H1 (cell line): ENCODE data around the gene MUC4. TPM values are rescaled to one million over a fixed set of nuclear protein-coding genes. Genes with fewer than 3 reads are reported as not detected.

Source experiments
- CTCF ChIA-PET: fragments of 300-600 bp; sonication (Branson Sonifier 250); formaldehyde crosslinking; loops from one replicate; lab custom pipeline; 2021; ENCODE audit not compliant: partially characterized antibody; lab: Charles Lee
- POLR2A ChIA-PET: fragments of 300-600 bp; sonication (Branson Sonifier 250); formaldehyde crosslinking; loops from one replicate; lab custom pipeline; 2021; ENCODE audit warnings: inconsistent platforms; ENCODE audit not compliant: partially characterized antibody; lab: Charles Lee
- DNase-seq, 2 experiments: peaks; one replicate each; pipeline versions ENCODE4 v3.0.0 to v3.0.0-alpha.2; 2010 to 2022; ENCODE audit warnings: low spot score in 2 of 2, low read depth in 1 of 2, mixed read lengths in 1 of 2
- FAIRE-seq: peaks from 2 replicates; lab custom pipeline; 2011; peaks lifted over from hg19 to GRCh38; lab: Jason Lieb, UNC
- H2AFZ ChIP-seq: 2 replicates; pipeline ENCODE4 v1.8.1; 2012; ENCODE audit warnings: low read length, inconsistent platforms
- H2AK5ac ChIP-seq: 2 replicates; pipeline ENCODE4 v1.6.1; 2013; ENCODE audit warnings: low read depth, low read length
- H2BK120ac ChIP-seq: replicated peaks from 2 replicates; pipeline ENCODE3; 2013; ENCODE audit warnings: low read depth, low read length, inconsistent platforms
- H2BK12ac ChIP-seq: 2 replicates; pipeline ENCODE4 v1.6.1; 2013; ENCODE audit warnings: low read depth, low read length
- H2BK15ac ChIP-seq: 2 replicates; pipeline ENCODE4 v1.6.1; 2013; ENCODE audit warnings: low read length
- H2BK20ac ChIP-seq: 2 replicates; pipeline ENCODE4 v1.6.1; 2013; ENCODE audit warnings: low read length
- H2BK5ac ChIP-seq: 2 replicates; pipeline ENCODE4 v1.6.1; 2013; ENCODE audit warnings: low read depth, low read length
- H3K14ac ChIP-seq: 2 replicates; pipeline ENCODE4 v1.6.1; 2013; ENCODE audit warnings: inconsistent platforms; ENCODE audit not compliant: insufficient read length
- H3K18ac ChIP-seq: 2 replicates; pipeline ENCODE4 v1.6.1; 2013; ENCODE audit warnings: low read length; ENCODE audit errors: extremely low read depth
- H3K23ac ChIP-seq: 2 replicates; pipeline ENCODE4 v1.6.1; 2013; ENCODE audit warnings: inconsistent platforms; ENCODE audit not compliant: insufficient read length
- H3K23me2 ChIP-seq: 2 replicates; pipeline ENCODE4 v1.6.1; 2013; ENCODE audit warnings: low read depth, low read length
- H3K27ac ChIP-seq: 2 replicates; pipeline ENCODE4 v1.6.1; 2011; ENCODE audit warnings: low read depth, low read length, inconsistent platforms
- H3K27me3 ChIP-seq, 4 experiments: replicated peaks in 1 of 4; 1 replicate in 1 of 4; 2 replicates in 3 of 4; pipeline versions ENCODE4 v1.6.1 to v1.8.1; 2011 to 2013; ENCODE audit warnings: low read length in 3 of 4, mild to moderate bottlenecking in 3 of 4, inconsistent platforms in 2 of 4, mixed read lengths in 2 of 4, moderate library complexity in 1 of 4; ENCODE audit not compliant: control insufficient read depth in 3 of 4, insufficient read depth in 3 of 4; ENCODE audit errors: extremely low read depth in 1 of 4
- H3K36me3 ChIP-seq, 4 experiments: 2 replicates each; pipeline versions ENCODE4 v1.6.1 to v1.8.1; 2011 to 2013; ENCODE audit warnings: mild to moderate bottlenecking in 4 of 4, low read length in 3 of 4, moderate library complexity in 2 of 4, control low read depth in 1 of 4, inconsistent platforms in 1 of 4; ENCODE audit not compliant: insufficient read depth in 4 of 4, control insufficient read depth in 2 of 4
- H3K4ac ChIP-seq: replicated peaks from 2 replicates; pipeline ENCODE3; 2013; ENCODE audit warnings: low read length, low read depth, mixed read lengths, inconsistent platforms; ENCODE audit not compliant: insufficient read length
- H3K4me1 ChIP-seq, 4 experiments: replicated peaks in 1 of 4; 1 replicate in 1 of 4; 2 replicates in 3 of 4; pipeline versions ENCODE4 v1.6.1 to v1.8.1; 2011 to 2013; ENCODE audit warnings: low read length in 3 of 4, inconsistent platforms in 2 of 4, mixed read lengths in 1 of 4; ENCODE audit not compliant: insufficient read depth in 4 of 4, control insufficient read depth in 3 of 4
- H3K4me2 ChIP-seq, 2 experiments: 2 replicates each; pipeline versions ENCODE4 v1.6.1 to v1.8.1; 2011 to 2013; ENCODE audit warnings: low read depth in 2 of 2, low read length in 2 of 2, control low read depth in 1 of 2, inconsistent platforms in 1 of 2, mild to moderate bottlenecking in 1 of 2; ENCODE audit not compliant: insufficient read depth in 1 of 2
- H3K4me3 ChIP-seq, 4 experiments: fragments of 200-600, 300-600 bp in 1 of 4; sonication (generic), shearing (Covaris generic), sonication (Bioruptor Twin) in 1 of 4; 2 replicates each; pipeline versions ENCODE4 v1.5.1 to v1.8.1; 2011 to 2016; ENCODE audit warnings: low read length in 4 of 4, low read depth in 3 of 4, control low read depth in 2 of 4, inconsistent platforms in 2 of 4, mild to moderate bottlenecking in 2 of 4, mixed read lengths in 1 of 4, moderate library complexity in 1 of 4; ENCODE audit not compliant: insufficient read depth in 2 of 4; ENCODE audit errors: extremely low read depth in 1 of 4
- H3K56ac ChIP-seq: replicated peaks from 2 replicates; pipeline ENCODE3; 2013; ENCODE audit warnings: low read depth, mild to moderate bottlenecking, mixed read lengths, low read length, inconsistent platforms; ENCODE audit not compliant: insufficient read length
- H3K79me1 ChIP-seq: 2 replicates; pipeline ENCODE4 v1.6.1; 2013; ENCODE audit warnings: low read depth, low read length, control low read depth
- H3K79me2 ChIP-seq, 2 experiments: 2 replicates each; pipeline versions ENCODE4 v1.6.1 to v1.8.1; 2012 to 2013; ENCODE audit warnings: low read length in 2 of 2, mild to moderate bottlenecking in 2 of 2, inconsistent platforms in 1 of 2; ENCODE audit not compliant: insufficient read depth in 2 of 2, control insufficient read depth in 1 of 2
- H3K9ac ChIP-seq, 4 experiments: replicated peaks in 1 of 4; 1 replicate in 1 of 4; 2 replicates in 3 of 4; pipeline versions ENCODE4 v1.6.1 to v1.8.1; 2011 to 2013; ENCODE audit warnings: low read depth in 3 of 4, low read length in 3 of 4, control low read depth in 2 of 4, mild to moderate bottlenecking in 2 of 4, moderate library complexity in 2 of 4, inconsistent platforms in 1 of 4; ENCODE audit errors: extremely low read depth in 1 of 4
- H3K9me3 ChIP-seq, 2 experiments: 2 replicates each; pipeline versions ENCODE4 v1.6.1 to v1.8.1; 2012 to 2013; ENCODE audit warnings: mild to moderate bottlenecking in 2 of 2, moderate library complexity in 2 of 2, control low read depth in 1 of 2, inconsistent platforms in 1 of 2, low read depth in 1 of 2, low read length in 1 of 2, mixed read lengths in 1 of 2; ENCODE audit not compliant: insufficient read depth in 2 of 2
- H4K20me1 ChIP-seq, 2 experiments: replicated peaks in 1 of 2; 2 replicates each; pipeline versions ENCODE3 to v1.8.1; 2011 to 2013; ENCODE audit warnings: inconsistent platforms in 2 of 2, low read length in 2 of 2, mild to moderate bottlenecking in 1 of 2; ENCODE audit not compliant: insufficient read depth in 2 of 2, control insufficient read depth in 1 of 2
- H4K5ac ChIP-seq: 2 replicates; pipeline ENCODE4 v1.6.1; 2013; ENCODE audit warnings: low read length, low read depth, mixed read lengths, inconsistent platforms; ENCODE audit not compliant: insufficient read length
- H4K8ac ChIP-seq: 2 replicates; pipeline ENCODE4 v1.8.0; 2013; ENCODE audit warnings: mild to moderate bottlenecking, moderate library complexity, low read length, inconsistent platforms; ENCODE audit not compliant: insufficient read depth; ENCODE audit errors: extremely low read depth
- H4K91ac ChIP-seq: replicated peaks from 2 replicates; pipeline ENCODE3; 2013; ENCODE audit warnings: low read length, mixed read lengths, inconsistent platforms; ENCODE audit not compliant: insufficient read length
- WGBS, 2 experiments: shearing (Covaris generic) in 1 of 2; methylation state at CpG; one replicate each; pipeline versions ENCODE4 v1.1.6 to v1.1.7; 2013 to 2015; ENCODE audit warnings: low lambda C conversion rate in 2 of 2, mixed read lengths in 2 of 2, inconsistent platforms in 1 of 2, low coverage in 1 of 2, missing lambda C conversion rate in 1 of 2; ENCODE audit not compliant: insufficient replicate concordance in 2 of 2, insufficient coverage in 1 of 2, insufficient read length in 1 of 2; ENCODE audit errors: extremely low coverage in 1 of 2, missing lambda C conversion rate in 1 of 2; 5-methylcytosine and 5-hydroxymethylcytosine counted together
- polyA plus RNA-seq, 7 experiments: library from polyadenylated mRNA; depleted of rRNA in 3 of 7; stranded (reverse) in 5 of 7; unstranded in 2 of 7; fragments of >200 nt in 5 of 7; fragments of 200-250 nt in 2 of 7; gene quantifications; 1 replicate in 5 of 7; 2 replicates in 1 of 7; 4 replicates in 1 of 7; pipeline versions ENCODE4 v1.2.1 to v1.2.3, GENCODE V29; 2011 to 2013; ENCODE audit warnings: missing spikeins in 2 of 7, mixed read lengths in 2 of 7
- total RNA-seq: library from RNA; stranded (reverse); fragmentation: NEBNext Ultra II Directional; extraction: Animal tissue kit (Norgen Biotek cat#: 25700); gene quantifications from 2 replicates; pipeline ENCODE4 v1.2.1, GENCODE V29; 2021

Gene MUC4
- total and polyA plus RNA-seq, 2 of the 8 experiments (the other 6 are each of a cell fraction or from before 2014, with no cell fraction given): 0.89 to 2.0 TPM

DNA sequence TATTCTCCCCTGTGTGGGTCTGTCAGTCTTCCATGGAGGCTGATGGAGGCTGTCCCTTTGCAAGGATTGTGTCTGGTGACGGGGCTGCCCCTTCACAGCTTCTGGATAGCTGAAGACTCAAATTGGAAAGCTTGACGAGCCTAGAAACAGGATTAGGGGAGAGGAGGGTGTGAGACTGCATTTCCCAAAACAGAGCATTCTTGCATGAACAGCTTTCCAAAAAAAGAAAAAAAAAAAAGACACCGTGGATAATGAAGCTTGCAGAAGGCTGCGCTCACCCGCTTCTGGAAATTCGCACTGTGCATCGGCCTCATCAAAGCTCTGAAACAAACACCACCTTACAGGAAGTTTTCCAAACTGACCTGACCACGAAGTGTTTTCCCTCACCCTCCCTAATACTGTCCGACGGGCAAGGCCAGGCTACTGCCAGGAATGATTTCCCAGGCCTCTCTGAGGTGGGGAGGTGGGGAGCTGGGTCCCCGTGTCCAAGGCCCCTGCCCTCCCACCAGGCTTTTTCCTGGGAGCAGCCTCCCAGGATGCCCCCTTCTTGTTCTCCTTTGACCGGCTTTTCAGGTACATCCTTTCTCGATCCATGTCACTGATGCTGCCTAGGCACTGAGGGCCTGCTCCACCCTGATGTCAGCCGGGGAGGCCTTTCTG, 24.9 kb upstream of the MUC4 start:
- no peaks in the 10 kb centered on the region for H3K36me3 ChIP-seq
- H3K9ac ChIP-seq: no peak overlapping the region
- H3K56ac ChIP-seq: no peak overlapping the region
- H3K27ac ChIP-seq: no peak overlapping the region
- H3K4me2 ChIP-seq: no peak overlapping the region
- H3K9me3 ChIP-seq: peaks cover 0 to 2% of the 10 kb centered on the region in 2 experiments; a peak in 1 of 4 replicates
- no peak overlapping the region for H2BK5ac ChIP-seq
- no peak overlapping the region for H3K4me3 ChIP-seq
- no peak overlapping the region for H4K8ac ChIP-seq
- FAIRE-seq: no peak
- no peaks in the 10 kb centered on the region for H4K20me1 ChIP-seq
- H4K5ac ChIP-seq: no peak overlapping the region
- no peak overlapping the region for H3K4ac ChIP-seq
- H2AFZ ChIP-seq: no peak overlapping the region
- no peak for DNase-seq
- no peaks in the 10 kb centered on the region for H3K27me3 ChIP-seq
- no peak overlapping the region for H2BK12ac ChIP-seq
- H3K18ac ChIP-seq: no peak overlapping the region
- no peak overlapping the region for H4K91ac ChIP-seq
- CTCF ChIA-PET: interaction anchor here (0.7 to 2.7 kb wide), 4 partner anchors 10 to 37 kb away, joined by 3 to 13 read pairs (median 6); no protein-coding TSS in a partner anchor
- H2BK120ac ChIP-seq: no peak overlapping the region
- no peaks in the 10 kb centered on the region for H3K79me2 ChIP-seq
- H3K4me1 ChIP-seq: peaks cover 0 to 10% (median 5%) of the 10 kb centered on the region in 4 experiments; a peak in 6 of 7 replicates
- H3K23ac ChIP-seq: no peak overlapping the region
- no peaks in the 10 kb centered on the region for H3K23me2 ChIP-seq
- H3K14ac ChIP-seq: no peak overlapping the region
- H2BK20ac ChIP-seq: no peak overlapping the region
- POLR2A ChIA-PET: interaction anchor here (1.9 kb wide), 1 partner anchor 11 kb away, joined by 7 read pairs; no protein-coding TSS in a partner anchor
- no peak overlapping the region for H2BK15ac ChIP-seq
- H3K79me1 ChIP-seq: no peaks in the 10 kb centered on the region
- H2AK5ac ChIP-seq: no peak overlapping the region
- 82% methylated on average over 12 of the region's 14 CpGs; no CpG with 5 or more reads in 1 of the 2 experiments for WGBS, 2 experiments
